ENCODE measurements around the gene C18orf63.
"Not testable (repeated sequence)": the region's sequence is repeated elsewhere in the genome, so short reads cannot be mapped to it uniquely, and the experiment has no call there.

The C18orf63 gene

GRCh38 chr18:74315464-74316256, at the start of gene C18orf63:
C18orf63 (plus strand) TSS chr18:74315839; CDS start chr18:74317866, 2,027 bp downstream.
- DNase-seq (ENCODE audit: low read depth): no peak

GRCh38 chr18:74266161-74266560, 49.5 kb upstream of the C18orf63 start:
- no peak for DNase-seq (ENCODE audit: low read depth)

- no peak for DNase-seq (ENCODE audit: low read depth)
Measured at GRCh38 chr18:74268175-74268574, 47.5 kb upstream of the C18orf63 start.

- no peak for DNase-seq (ENCODE audit: low read depth)
Measured at GRCh38 chr18:74268933-74269620, 46.6 kb upstream of the C18orf63 start.

DNA sequence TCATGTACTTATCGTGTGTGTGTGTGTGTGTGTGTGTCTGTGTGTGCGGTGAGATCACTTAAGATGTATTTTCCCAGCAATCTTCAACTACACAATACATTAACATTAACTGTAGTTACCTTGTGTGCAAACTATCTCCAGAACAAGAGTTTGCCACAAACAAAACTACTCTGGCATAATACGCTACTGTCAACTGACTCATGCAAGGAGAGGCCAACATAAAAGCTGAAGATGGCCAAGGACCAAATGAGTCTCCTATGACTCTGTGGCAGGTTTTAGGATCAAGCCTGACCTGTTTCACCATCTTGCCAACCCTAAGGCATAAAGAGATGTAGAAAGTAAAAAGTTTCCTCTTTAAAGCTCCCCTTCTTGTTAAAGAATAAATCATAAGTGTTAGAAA, 44.0 kb upstream of the C18orf63 start:
- no peak for DNase-seq (ENCODE audit: low read depth)

- DNase-seq (ENCODE audit: low read depth): no peak
Measured at GRCh38 chr18:74273394-74273793, 42.2 kb upstream of the C18orf63 start.

DNA sequence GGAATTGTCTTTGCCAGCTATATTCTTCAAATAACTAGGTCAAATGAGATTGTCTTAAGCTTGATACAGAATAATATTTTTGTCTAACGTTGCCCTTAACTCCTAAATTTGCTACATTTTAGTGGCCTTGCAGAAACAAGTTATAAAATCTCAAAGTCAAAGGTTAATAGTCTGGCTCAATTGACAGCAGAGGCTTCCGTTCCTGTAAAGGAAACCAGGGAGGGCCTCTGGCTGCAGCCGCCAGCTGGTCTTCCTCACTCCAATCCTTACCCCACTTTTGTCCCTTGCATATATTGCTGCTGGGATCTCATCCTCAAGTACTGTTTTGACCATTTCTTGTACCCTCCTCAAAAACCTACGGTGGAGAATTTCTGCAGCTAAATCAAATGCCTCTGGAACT, 40.9 kb upstream of the C18orf63 start:
- DNase-seq (ENCODE audit: low read depth): no peak

- no peak for DNase-seq (ENCODE audit: low read depth)
Measured at GRCh38 chr18:74275736-74276135, 39.9 kb upstream of the C18orf63 start.

GRCh38 chr18:74276609-74277008, 39.0 kb upstream of the C18orf63 start:
- no peak for DNase-seq (ENCODE audit: low read depth)

- no peak for DNase-seq (ENCODE audit: low read depth)
Measured at GRCh38 chr18:74277296-74277695, 38.3 kb upstream of the C18orf63 start.

DNA sequence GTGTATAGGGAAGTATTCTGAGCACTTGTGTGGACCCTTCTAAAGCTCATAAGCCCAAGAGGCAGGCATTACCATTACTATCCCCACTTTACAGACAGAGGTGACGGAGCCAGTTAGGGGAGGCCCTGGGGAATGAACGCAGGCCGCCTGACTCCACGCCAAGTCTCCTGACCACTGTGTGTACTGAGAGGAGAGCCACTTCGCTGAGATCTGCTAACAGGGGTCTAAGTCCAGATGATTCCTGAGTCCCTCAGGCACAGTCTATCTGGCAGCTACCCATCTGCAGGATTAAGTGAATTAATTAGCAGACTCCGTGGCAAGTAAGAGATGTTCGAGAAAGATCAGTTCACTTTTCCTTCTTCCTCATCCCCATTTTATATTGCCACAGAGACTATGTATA, 37.6 kb upstream of the C18orf63 start:
- no peak for DNase-seq (ENCODE audit: low read depth)

DNA sequence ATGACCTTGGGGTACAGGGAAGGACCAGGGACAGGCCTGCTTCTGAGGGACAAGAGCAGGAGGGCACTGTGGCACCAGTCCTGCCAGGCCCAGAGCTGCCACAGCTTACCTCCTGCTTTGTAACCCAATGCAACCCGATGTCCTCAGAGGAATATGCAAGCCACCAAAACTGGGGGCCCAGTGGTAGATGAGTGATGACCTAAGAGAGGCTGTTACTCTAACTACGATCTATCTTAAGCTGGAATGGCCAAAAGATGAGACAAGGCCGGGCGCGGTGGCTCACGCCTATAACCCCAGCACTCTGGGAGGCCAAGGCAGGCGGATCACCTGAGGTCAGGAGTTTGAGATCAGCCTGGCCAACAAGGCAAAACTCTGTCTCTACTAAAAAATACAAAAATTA, 36.7 kb upstream of the C18orf63 start:
- no peak for DNase-seq (ENCODE audit: low read depth)

DNA sequence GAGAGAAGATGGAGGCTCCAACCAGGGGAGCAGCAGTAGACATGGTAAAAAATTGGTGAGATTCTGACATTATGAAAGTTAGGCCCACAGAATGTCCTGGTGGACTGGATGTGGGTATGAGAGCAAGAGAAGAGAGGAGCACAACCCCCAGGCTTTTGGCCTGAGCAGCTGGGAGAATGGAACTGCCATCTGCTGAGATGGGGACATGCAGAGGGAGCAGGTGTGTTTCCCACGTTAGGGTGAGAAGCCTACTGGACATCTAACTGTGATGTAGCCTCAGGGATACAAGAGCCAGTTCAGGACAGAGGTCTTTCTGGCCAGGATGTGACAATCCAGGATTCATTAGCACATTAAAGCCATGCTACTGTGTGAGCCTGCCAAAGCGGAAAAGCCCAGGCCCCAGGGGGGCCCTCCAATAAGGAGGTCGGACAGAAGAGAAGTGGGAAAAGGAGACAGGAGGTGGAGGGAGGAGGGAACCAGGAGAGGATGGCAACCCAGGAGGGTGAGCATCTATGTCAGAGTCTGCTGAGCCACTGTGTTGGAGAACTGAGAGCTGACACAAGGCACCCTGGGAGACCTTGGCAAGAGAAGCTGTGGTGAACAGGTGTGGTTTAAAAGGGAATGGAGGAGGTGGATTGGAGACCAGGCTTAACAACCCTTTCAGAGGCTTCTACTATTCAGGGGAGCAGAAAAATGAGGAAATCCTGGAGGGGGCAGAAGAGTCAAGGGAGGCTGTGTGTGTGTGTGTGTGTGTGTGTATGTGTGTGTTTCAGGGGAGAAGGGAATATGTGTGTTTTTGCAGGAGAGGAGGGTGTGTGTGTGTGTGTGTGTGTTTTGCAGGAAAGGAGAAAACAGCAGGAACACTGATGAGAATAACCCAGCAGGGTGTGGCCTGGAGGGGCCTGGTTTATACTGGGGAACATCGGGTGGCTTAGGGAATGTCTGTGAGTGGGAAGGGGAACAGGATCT, 34.3 kb upstream of the C18orf63 start:
- no peak for DNase-seq (ENCODE audit: low read depth)

GRCh38 chr18:74281980-74282754, 33.5 kb upstream of the C18orf63 start:
- no peak for DNase-seq (ENCODE audit: low read depth)

DNA sequence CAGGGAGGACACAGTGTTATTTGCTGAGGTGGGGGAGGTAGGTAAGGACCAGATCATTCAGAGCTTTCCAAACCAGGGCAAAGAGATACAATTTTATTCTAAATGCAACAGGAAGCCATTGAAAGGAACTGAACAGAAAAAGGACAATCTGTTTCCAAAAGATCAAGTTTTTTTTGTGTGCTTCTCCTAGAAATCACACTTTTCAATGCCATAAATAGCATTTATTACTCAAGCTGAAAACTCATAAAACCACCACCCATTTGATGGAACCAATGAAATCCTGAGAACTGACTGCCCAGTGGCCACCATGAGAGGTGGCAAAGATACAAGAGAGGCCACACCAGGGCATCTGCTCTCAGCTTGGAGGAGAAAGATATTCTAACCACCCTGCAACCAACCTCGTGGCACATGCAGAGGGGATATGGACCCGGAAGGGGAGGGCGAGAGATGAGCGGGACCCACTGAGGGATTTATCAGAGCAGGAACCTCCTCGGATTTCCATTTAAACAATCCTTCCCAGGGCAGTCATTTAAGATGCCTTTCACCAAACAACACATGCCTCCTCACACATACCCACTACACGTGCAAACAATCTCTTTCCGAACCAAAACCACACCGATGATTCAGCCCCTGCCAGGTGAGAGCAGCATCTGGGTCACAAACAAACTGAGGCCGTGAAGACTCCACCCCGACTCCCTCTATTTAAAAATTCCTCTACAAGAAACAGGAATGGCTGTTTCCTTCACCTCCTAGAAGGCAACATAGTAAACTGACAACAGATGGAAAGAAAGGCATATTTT, 32.7 kb upstream of the C18orf63 start:
- DNase-seq (ENCODE audit: low read depth): no peak

GRCh38 chr18:74283646-74284045, 32.0 kb upstream of the C18orf63 start:
- DNase-seq (ENCODE audit: low read depth): no peak

DNA sequence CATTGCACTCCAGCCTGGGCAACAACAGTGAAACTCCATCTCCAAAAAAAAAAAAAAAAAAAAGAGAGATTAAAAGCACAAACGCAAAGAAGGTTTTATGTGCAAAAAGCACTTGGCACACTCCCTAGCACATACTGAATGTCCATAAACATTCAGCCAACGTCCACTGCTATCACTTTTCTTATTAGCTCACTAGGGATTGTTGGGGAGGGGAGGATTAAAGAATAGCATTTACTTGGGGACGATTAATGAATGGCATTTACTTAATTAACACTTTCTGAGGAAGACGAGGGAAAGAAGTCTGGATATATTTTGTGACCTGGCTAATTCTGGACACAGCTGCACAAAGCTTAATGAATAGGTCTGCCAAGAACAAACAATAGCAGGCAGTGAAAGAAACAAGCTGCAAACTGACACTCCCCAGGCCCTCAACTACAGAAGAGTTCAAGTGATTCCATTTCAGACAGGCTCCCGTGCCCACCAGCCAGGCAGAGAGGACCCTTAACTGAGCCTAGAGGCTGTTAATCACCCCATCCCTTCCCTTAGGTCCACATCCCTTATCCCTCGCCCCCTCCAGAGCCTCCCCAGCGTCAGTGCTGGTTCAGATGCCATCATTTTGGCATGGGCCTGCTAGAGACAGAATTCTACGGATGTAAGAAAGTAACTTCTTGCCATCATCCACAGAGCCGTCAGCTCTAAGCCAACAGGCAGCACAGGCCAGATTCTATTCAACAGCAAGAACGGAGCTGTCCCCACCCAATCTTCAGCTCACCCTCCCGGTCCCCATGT, 31.3 kb upstream of the C18orf63 start:
- no peak for DNase-seq (ENCODE audit: low read depth)

GRCh38 chr18:74284980-74285355, 30.7 kb upstream of the C18orf63 start:
- no peak for DNase-seq (ENCODE audit: low read depth)

GRCh38 chr18:74285583-74285982, 30.1 kb upstream of the C18orf63 start:
- not testable (repeated sequence) for DNase-seq (ENCODE audit: low read depth)

All from activated T-helper 9 cell treated with anti-CD3 and anti-CD28 coated beads, Interleukin-2, amount 50 U/mL, for 16 hours (primary cell).